Endodermal cell (in vitro differentiated cells): ENCODE measurements around the gene SH2D5. TPM values are rescaled to one million over a fixed set of nuclear protein-coding genes. Genes with fewer than 3 reads are reported as not detected.

Source experiments
- DNase-seq: peaks from one replicate; pipeline ENCODE4 v3.0.0-alpha.2; 2017
- H3K27ac ChIP-seq: 2 replicates; pipeline ENCODE4 v1.5.1; 2013; ENCODE audit warnings: mild to moderate bottlenecking, low read depth, low read length, moderate library complexity
- H3K27me3 ChIP-seq: 2 replicates; pipeline ENCODE4 v1.6.1; 2013; ENCODE audit warnings: mild to moderate bottlenecking, low read length, moderate library complexity; ENCODE audit not compliant: insufficient read depth, control insufficient read depth, poor library complexity, severe bottlenecking
- H3K36me3 ChIP-seq: 2 replicates; pipeline ENCODE4 v1.7.0; 2013; ENCODE audit warnings: mild to moderate bottlenecking, low read length, moderate library complexity; ENCODE audit not compliant: control insufficient read depth, insufficient read depth
- H3K4me1 ChIP-seq: one replicate; pipeline ENCODE4 v1.7.0; 2013; ENCODE audit warnings: low read length; ENCODE audit not compliant: control insufficient read depth, insufficient read depth
- H3K4me3 ChIP-seq: 2 replicates; pipeline ENCODE4 v1.5.1; 2013; ENCODE audit warnings: mild to moderate bottlenecking, low read length, moderate library complexity
- H3K9ac ChIP-seq: 2 replicates; pipeline ENCODE4 v1.6.1; 2013; ENCODE audit warnings: mild to moderate bottlenecking, low read length, moderate library complexity; ENCODE audit not compliant: poor library complexity, severe bottlenecking; ENCODE audit errors: extremely low read depth
- H3K9me3 ChIP-seq: 2 replicates; pipeline ENCODE4 v1.6.1; 2013; ENCODE audit warnings: mild to moderate bottlenecking, low read length, moderate library complexity; ENCODE audit not compliant: control insufficient read depth
- H3K27ac Mint-ChIP-seq: 2 replicates; pipeline ENCODE4 v1.8.0; 2020; ENCODE audit warnings: mixed read lengths
- H3K27me3 Mint-ChIP-seq: 2 replicates; pipeline ENCODE4 v1.8.0; 2021; ENCODE audit warnings: mild to moderate bottlenecking, mixed read lengths; ENCODE audit not compliant: insufficient read depth
- H3K36me3 Mint-ChIP-seq: 2 replicates; pipeline ENCODE4 v1.8.0; 2020; ENCODE audit warnings: low read depth, mixed read lengths
- H3K4me1 Mint-ChIP-seq: 2 replicates; pipeline ENCODE4 v1.8.0; 2020; ENCODE audit warnings: mixed read lengths
- H3K4me3 Mint-ChIP-seq: 2 replicates; pipeline ENCODE4 v1.8.0; 2020; ENCODE audit warnings: mild to moderate bottlenecking, moderate library complexity, mixed read lengths
- H3K9me3 Mint-ChIP-seq: 2 replicates; pipeline ENCODE4 v1.8.0; 2020; ENCODE audit warnings: mild to moderate bottlenecking, mixed read lengths
- CTCF ChIP-seq: fragments of 200-600 bp; sonication (generic); conservative IDR thresholded peaks from 2 replicates; pipeline ENCODE4 v1.5.0; 2021; ENCODE audit warnings: antibody characterized with exemption, mild to moderate bottlenecking
- WGBS, 2 experiments: methylation state at CpG; one replicate each; pipeline versions ENCODE4 v1.1.5 to v1.1.7; 2013; ENCODE audit warnings: missing lambda C conversion rate in 2 of 2, mixed read lengths in 1 of 2; ENCODE audit not compliant: insufficient coverage in 1 of 2, insufficient read length in 1 of 2; 5-methylcytosine and 5-hydroxymethylcytosine counted together
- total RNA-seq, 2 donors: library from RNA; stranded (reverse); fragmentation: NEBNext Ultra II Directional in 1 of 2; extraction: Animal tissue kit (Norgen Biotek cat#: 25700) in 1 of 2; gene quantifications; 2 replicates in 1 of 2; 3 replicates in 1 of 2; pipeline ENCODE4 v1.2.1, GENCODE V29; 2021

SH2D5 gene
- total RNA-seq, 2 donors from 2014 or later = 4.0 to 5.0 TPM

GRCh38 chr1:20695515-20695914 is 37.0 kb downstream of the SH2D5 start:
- no peak overlapping the region for H3K9ac ChIP-seq
- 90 to 91% methylated on average over 9 to 10 of the region's 10 CpGs for WGBS, 2 experiments
- H3K9me3 Mint-ChIP-seq = peaks cover 5% of the 10 kb centered on the region

GRCh38 chr1:20693623-20694022 is 38.9 kb downstream of the SH2D5 start:
- DNase-seq = peak; percentile 78
- Histone ChIP-seq H3K4me1 (no peaks in the 10 kb centered on the region), H3K36me3 (no peaks in the 10 kb centered on the region), H3K4me3 (no peak overlapping the region), H3K9ac (no peak overlapping the region), H3K27ac (no peak overlapping the region), H3K27me3 (no peaks in the 10 kb centered on the region), H3K9me3 (no peaks in the 10 kb centered on the region)
- no peaks in the 10 kb centered on the region for H3K4me1 Mint-ChIP-seq
- no peak overlapping the region for H3K27ac Mint-ChIP-seq
- no peak overlapping the region for H3K4me3 Mint-ChIP-seq
- WGBS, 2 experiments = 57 to 90% methylated on average over 1 to 2 of the region's 2 CpGs
- TF ChIP-seq CTCF = no peak
- H3K27me3 Mint-ChIP-seq = no peaks in the 10 kb centered on the region
- H3K36me3 Mint-ChIP-seq = peaks cover 3% of the 10 kb centered on the region
- peaks cover 5% of the 10 kb centered on the region for H3K9me3 Mint-ChIP-seq

More at GRCh38 chr1:20695515-20695914, 37.0 kb downstream of the SH2D5 start:
- H3K27me3 Mint-ChIP-seq = no peaks in the 10 kb centered on the region
- H3K36me3 Mint-ChIP-seq = no peaks in the 10 kb centered on the region
- no peaks in the 10 kb centered on the region for H3K36me3 ChIP-seq
- no peak overlapping the region for H3K27ac Mint-ChIP-seq
- no peak overlapping the region for H3K4me3 Mint-ChIP-seq
- H3K9me3 ChIP-seq = no peaks in the 10 kb centered on the region
- no peaks in the 10 kb centered on the region for H3K4me1 Mint-ChIP-seq
- H3K27me3 ChIP-seq = no peaks in the 10 kb centered on the region
- DNase-seq = no peak
- H3K4me3 ChIP-seq = no peak overlapping the region
- no peak for TF ChIP-seq CTCF
- no peaks in the 10 kb centered on the region for H3K4me1 ChIP-seq
- no peak overlapping the region for H3K27ac ChIP-seq

GRCh38 chr1:20691872-20692271 is 40.6 kb downstream of the SH2D5 start:
- DNase-seq = no peak
- Mint-ChIP-seq H3K36me3 (peaks cover 3% of the 10 kb centered on the region), H3K27me3 (no peaks in the 10 kb centered on the region), H3K27ac (no peak overlapping the region), H3K4me3 (no peak overlapping the region), H3K4me1 (no peaks in the 10 kb centered on the region), H3K9me3 (peaks cover 5% of the 10 kb centered on the region)
- H3K27ac ChIP-seq = no peak overlapping the region
- no peak for TF ChIP-seq CTCF
- H3K9ac ChIP-seq = no peak overlapping the region
- WGBS, 2 experiments = 87 to 100% methylated on average over 1 of the region's 1 CpG
- H3K27me3 ChIP-seq = no peaks in the 10 kb centered on the region
- no peaks in the 10 kb centered on the region for H3K36me3 ChIP-seq
- no peaks in the 10 kb centered on the region for H3K9me3 ChIP-seq
- H3K4me3 ChIP-seq = no peak overlapping the region
- H3K4me1 ChIP-seq = no peaks in the 10 kb centered on the region
